Thoracic aorta endothelial cell (primary cell): ENCODE data around the gene OVOL1. TPM values are rescaled to one million over a fixed set of nuclear protein-coding genes. Genes with fewer than 3 reads are reported as not detected.

Experiments used
- total RNA-seq: library from RNA; depleted of rRNA; stranded (reverse); fragments of >200 nt; gene quantifications from 2 replicates; pipeline ENCODE4 v1.2.3, GENCODE V29; 2012

Gene OVOL1
- not detected in 2 replicates for total RNA-seq

DNA sequence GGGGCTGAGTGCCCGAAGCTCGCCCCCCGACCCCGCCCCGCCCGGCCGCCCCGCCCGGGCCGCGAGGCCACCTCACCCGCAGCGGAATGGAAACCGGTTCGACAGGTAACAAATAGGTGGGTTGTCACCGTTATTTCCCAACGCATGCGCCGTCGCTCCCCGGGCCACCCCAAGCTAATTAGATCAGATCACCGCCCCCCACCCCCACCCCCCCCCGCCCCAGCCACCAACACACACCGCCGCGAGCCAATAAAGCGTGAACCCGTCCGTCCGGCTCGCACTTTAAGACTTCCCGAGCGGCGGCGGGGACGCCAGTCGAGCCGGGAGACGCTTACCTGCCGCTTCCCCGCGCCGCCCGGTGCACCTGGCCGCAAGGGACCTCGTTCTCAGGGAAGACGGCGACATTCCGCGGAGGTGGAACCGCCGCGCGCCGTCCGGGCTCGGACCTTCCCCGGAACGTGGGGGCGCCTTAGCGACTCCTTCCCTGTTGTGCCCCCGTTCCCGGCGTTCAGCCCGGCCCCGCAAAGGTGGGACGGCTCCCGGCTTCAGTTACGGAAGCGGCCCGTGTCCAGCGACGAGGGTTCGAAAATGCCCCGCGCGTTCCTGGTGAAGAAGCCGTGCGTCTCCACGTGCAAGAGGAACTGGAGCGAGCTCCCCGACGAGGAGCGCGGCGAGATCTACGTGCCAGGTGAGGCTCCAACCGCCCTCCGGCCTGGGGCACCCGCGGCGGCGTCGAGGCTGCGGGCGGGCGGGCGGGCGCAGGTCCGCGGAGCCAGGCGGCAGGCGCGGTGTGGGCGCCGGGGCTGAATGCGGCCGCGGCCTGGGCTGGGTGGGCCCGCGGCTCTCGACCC is at the start of gene OVOL1:
TSS of gene OVOL1 (plus strand) at position 278 of the 851 bp plus-strand sequence. CDS start at position 589, 311 bp downstream.

DNA sequence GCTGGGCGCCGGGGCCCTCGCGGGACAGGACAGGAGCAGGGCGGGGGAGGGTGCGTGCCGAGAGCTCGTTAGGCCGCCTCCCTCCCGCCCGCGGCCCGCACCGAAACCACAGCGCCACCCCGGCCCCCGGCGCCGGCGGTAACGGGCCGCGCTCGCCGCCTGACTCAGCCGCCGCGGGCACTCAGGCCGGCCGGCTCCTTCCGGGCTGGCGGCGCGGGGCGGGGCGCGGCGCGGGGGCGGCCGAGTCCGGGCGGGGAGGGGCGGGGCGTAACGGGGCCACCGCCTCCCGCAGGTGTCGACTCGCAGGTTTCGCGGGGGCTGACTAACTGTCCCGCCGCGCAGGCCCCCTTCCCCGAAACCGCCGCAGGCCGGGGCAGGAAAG is 6.1 kb upstream of the OVOL1 start, which contains the start of gene AP5B1:
TSS of gene AP5B1 (minus strand) at position 207 of the 382 bp plus-strand sequence. CDS start 385 bp downstream, outside the sequence.

DNA sequence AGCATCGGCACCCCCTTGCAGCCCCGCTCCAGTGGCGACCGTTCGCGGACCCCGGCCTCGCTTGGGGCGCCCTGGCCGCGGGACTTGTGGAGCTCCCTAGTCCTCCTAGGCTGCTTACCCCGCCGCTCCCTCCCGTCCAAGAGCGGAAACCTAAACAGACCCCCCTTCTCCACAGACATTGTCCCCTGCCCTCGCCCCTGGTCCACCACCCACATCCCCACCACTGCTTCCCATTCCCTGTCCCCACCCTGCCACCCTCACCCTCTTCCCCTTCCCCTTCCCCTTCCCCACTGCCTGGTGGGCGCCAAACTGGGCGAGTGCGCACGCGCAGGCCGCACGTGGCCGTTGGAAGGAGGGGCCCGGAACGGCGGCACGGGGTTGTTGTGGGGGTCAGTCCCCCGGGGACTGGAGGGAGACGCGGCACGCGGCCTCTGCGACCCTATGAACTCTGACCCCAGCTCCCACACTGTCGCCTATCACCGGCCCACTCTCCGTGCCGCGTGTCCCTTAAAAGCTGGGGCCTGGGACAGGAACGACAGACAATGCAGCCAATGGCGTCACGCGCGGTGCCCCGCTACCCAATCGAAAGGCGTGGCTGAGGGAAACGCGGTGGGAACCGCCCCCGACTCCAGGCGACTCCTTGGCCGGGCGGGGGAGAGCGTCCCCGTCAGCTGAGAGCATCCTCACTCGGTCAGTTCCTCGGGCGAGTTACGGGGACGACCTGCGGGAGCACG is 46.6 kb downstream of the OVOL1 start, which contains the start of gene SNX32:
TSS of gene SNX32 (plus strand) at position 667 of the 734 bp plus-strand sequence. CDS start 103 bp downstream, outside the sequence.

Other genes with a start within 250 kb of the OVOL1 start
- 20.5 and 26.1 TPM in 2 replicates for gene LTBP3, start 228.7 kb upstream of the OVOL1 start, total RNA-seq
- 45.3 and 55.4 TPM in 2 replicates for gene ZNRD2, start 216.6 kb upstream of the OVOL1 start, total RNA-seq
- 12.6 and 15.7 TPM in 2 replicates for gene FAM89B, start 214.5 kb upstream of the OVOL1 start, total RNA-seq
- 21.0 and 27.2 TPM in 2 replicates for gene EHBP1L1, start 211.0 kb upstream of the OVOL1 start, total RNA-seq
- 0.14 and 0.40 TPM in 2 replicates for gene KCNK7, start 191.3 kb upstream of the OVOL1 start, total RNA-seq
- 92.1 and 93.2 TPM in 2 replicates for gene MAP3K11, start 172.8 kb upstream of the OVOL1 start, total RNA-seq
- gene PCNX3, start 171.3 kb upstream of the OVOL1 start, total RNA-seq = 30.6 and 37.7 TPM in 2 replicates
- gene SIPA1, start 149.0 kb upstream of the OVOL1 start, total RNA-seq = 36.4 and 56.9 TPM in 2 replicates
- 48.1 and 53.8 TPM in 2 replicates for gene RELA, start 124.1 kb upstream of the OVOL1 start, total RNA-seq
- 28.1 and 31.3 TPM in 2 replicates for gene KAT5, start 74.8 kb upstream of the OVOL1 start, total RNA-seq
- 46.4 and 60.7 TPM in 2 replicates for gene RNASEH2C, start 66.3 kb upstream of the OVOL1 start, total RNA-seq
- 12.8 and 17.4 TPM in 2 replicates for gene AP5B1, start 6.1 kb upstream of the OVOL1 start, total RNA-seq
- 0.13 and 0.86 TPM in 2 replicates for gene SNX32, start 46.9 kb downstream of the OVOL1 start, total RNA-seq
- gene CFL1, start 71.1 kb downstream of the OVOL1 start, total RNA-seq = 1,176 and 1,575 TPM in 2 replicates
- gene MUS81, start 73.4 kb downstream of the OVOL1 start, total RNA-seq = 46.9 and 49.3 TPM in 2 replicates
- gene EFEMP2, start 85.7 kb downstream of the OVOL1 start, total RNA-seq = 18.9 and 22.0 TPM in 2 replicates
- not detected in 2 replicates for gene CTSW, start 92.8 kb downstream of the OVOL1 start, total RNA-seq
- gene FIBP, start 101.4 kb downstream of the OVOL1 start, total RNA-seq = 94.0 and 128 TPM in 2 replicates
- gene CCDC85B, start 103.6 kb downstream of the OVOL1 start, total RNA-seq = 78.2 and 108 TPM in 2 replicates
- gene FOSL1, start 113.3 kb downstream of the OVOL1 start, total RNA-seq = 41.6 and 48.9 TPM in 2 replicates
- gene C11orf68, start 132.0 kb downstream of the OVOL1 start, total RNA-seq = 14.4 and 17.0 TPM in 2 replicates
- 74.0 and 108 TPM in 2 replicates for gene DRAP1, start 132.4 kb downstream of the OVOL1 start, total RNA-seq
- gene TSGA10IP, start 158.4 kb downstream of the OVOL1 start, total RNA-seq = not detected in 2 replicates
- 30.9 and 35.9 TPM in 2 replicates for gene SART1, start 174.7 kb downstream of the OVOL1 start, total RNA-seq
- gene EIF1AD, start 215.1 kb downstream of the OVOL1 start, total RNA-seq = 32.0 and 33.5 TPM in 2 replicates
- 51.8 and 60.2 TPM in 2 replicates for gene BANF1, start 215.4 kb downstream of the OVOL1 start, total RNA-seq
- gene CST6, start 224.9 kb downstream of the OVOL1 start, total RNA-seq = 0.22 and 0.53 TPM in 2 replicates
- gene CATSPER1, start 239.4 kb downstream of the OVOL1 start, total RNA-seq = not detected in 2 replicates